Measurements from ENCODE around the gene PRRT1B. TPM values are rescaled to one million over a fixed set of nuclear protein-coding genes. Genes with fewer than 3 reads are reported as not detected.

PRRT1B gene
- total RNA-seq, 1 donor from 2014 or later: not detected

- Histone ChIP-seq H3K36me3 (ENCODE audit: control insufficient read depth in 3 of 3, insufficient read depth in 3 of 3, low read length in 3 of 3) (peaks cover 54 to 56% (median 55%) of the 10 kb centered on the region in 3 donors), H3K27me3 (ENCODE audit: control insufficient read depth in 3 of 3, insufficient read depth in 3 of 3, low read length in 3 of 3) (no peaks in the 10 kb centered on the region), H3K27ac (ENCODE audit: low read depth, low read length) (no peak overlapping the region), H3K9me3 (ENCODE audit: control insufficient read depth in 3 of 3, low read length in 3 of 3) (no peaks in the 10 kb centered on the region), H3K9ac (ENCODE audit: low read depth in 1 of 3, low read length in 3 of 3) (no peak overlapping the region), H3K4me3 (ENCODE audit: low read length in 3 of 3) (no peak overlapping the region), H3K4me1 (ENCODE audit: control insufficient read depth in 3 of 3, insufficient read depth in 3 of 3, low read length in 3 of 3) (peaks cover 14 to 22% (median 21%) of the 10 kb centered on the region in 3 donors)
Measured at GRCh38 chr9:131603711-131604439, 58.6 kb downstream of the PRRT1B start.

DNA sequence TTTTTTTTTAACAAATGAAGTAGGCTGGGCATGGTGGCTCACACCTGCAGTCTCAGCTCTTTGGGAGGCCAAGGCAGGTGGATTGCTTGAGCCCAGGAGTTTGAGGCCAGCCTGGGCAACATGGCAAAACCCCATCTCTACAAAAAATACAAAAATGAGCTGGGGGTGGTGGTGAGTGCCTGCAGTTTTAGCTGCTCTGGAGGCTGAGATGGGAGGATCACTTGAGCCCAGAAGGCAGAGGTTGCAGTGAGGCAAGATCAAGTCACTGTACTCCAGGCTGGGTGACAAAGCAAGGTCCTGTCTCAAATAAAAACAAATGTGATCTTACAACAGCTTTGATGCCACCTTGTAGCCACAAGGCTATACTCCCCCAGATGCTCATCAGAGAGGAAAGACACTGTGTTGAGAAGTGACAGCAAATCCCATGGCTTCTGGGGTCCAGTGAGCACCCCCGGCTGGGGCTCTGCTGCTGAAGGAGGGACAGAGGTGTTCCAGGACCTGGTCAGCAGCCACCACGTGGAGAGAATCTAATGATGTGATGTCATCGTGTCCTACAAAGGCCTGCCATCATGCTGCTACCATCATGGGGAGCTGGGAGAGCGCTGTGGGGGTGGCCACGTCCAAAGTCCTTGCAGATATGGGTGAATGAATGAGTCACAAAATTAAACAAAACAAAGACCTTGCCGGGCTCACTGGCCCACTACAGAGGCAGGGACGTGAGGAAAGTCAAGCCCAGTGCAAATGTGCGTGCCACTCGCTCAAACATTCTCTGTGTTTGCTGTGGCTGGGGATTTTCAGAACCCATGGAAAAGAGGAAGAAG, 60.7 kb downstream of the PRRT1B start:
- H3K4me1 ChIP-seq (ENCODE audit: control insufficient read depth in 3 of 3, insufficient read depth in 3 of 3, low read length in 3 of 3): peaks cover 35 to 43% (median 41%) of the 10 kb centered on the region in 3 donors
- peak overlapping the region in 1 of 3 donors; percentile 25 for H3K9ac ChIP-seq (ENCODE audit: low read depth in 1 of 3, low read length in 3 of 3)
- H3K4me3 ChIP-seq (ENCODE audit: low read length in 3 of 3): no peak overlapping the region
- no peak overlapping the region for H3K27ac ChIP-seq (ENCODE audit: low read depth, low read length)
- no peaks in the 10 kb centered on the region for H3K9me3 ChIP-seq (ENCODE audit: control insufficient read depth in 3 of 3, low read length in 3 of 3)
- H3K36me3 ChIP-seq (ENCODE audit: control insufficient read depth in 3 of 3, insufficient read depth in 3 of 3, low read length in 3 of 3): peaks cover 44 to 48% (median 47%) of the 10 kb centered on the region in 3 donors
- no peaks in the 10 kb centered on the region for H3K27me3 ChIP-seq (ENCODE audit: control insufficient read depth in 3 of 3, insufficient read depth in 3 of 3, low read length in 3 of 3)

GRCh38 chr9:131606896-131607567, 61.7 kb downstream of the PRRT1B start:
- Histone ChIP-seq H3K27me3 (ENCODE audit: control insufficient read depth in 3 of 3, insufficient read depth in 3 of 3, low read length in 3 of 3) (no peaks in the 10 kb centered on the region), H3K9me3 (ENCODE audit: control insufficient read depth in 3 of 3, low read length in 3 of 3) (no peaks in the 10 kb centered on the region), H3K4me1 (ENCODE audit: control insufficient read depth in 3 of 3, insufficient read depth in 3 of 3, low read length in 3 of 3) (peaks cover 36 to 54% (median 42%) of the 10 kb centered on the region in 3 donors), H3K4me3 (ENCODE audit: low read length in 3 of 3) (no peak overlapping the region), H3K9ac (ENCODE audit: low read depth in 1 of 3, low read length in 3 of 3) (no peak overlapping the region), H3K36me3 (ENCODE audit: control insufficient read depth in 3 of 3, insufficient read depth in 3 of 3, low read length in 3 of 3) (peaks cover 34 to 43% (median 38%) of the 10 kb centered on the region in 3 donors), H3K27ac (ENCODE audit: low read depth, low read length) (no peak overlapping the region)

DNA sequence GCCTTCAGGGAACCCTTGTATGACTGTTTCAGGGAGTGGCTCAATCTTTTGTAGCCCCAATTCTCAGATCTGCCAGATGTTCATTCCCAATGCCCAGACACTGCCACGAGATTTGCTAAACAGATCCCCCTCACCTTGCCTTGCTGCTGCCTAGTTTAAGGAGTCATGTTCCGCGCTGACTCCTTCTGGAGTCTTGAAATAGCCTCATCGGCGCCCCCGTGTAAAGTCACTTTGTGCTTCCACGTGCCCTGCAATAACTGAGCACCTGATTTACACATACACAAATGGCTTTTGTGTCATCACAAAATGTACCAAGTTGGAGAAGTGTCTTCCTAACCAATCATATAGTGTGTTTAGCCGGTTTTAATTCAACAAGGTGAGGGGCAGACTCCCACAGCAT, 62.3 kb downstream of the PRRT1B start:
- Histone ChIP-seq H3K9me3 (ENCODE audit: control insufficient read depth in 3 of 3, low read length in 3 of 3) (no peaks in the 10 kb centered on the region), H3K4me1 (ENCODE audit: control insufficient read depth in 3 of 3, insufficient read depth in 3 of 3, low read length in 3 of 3) (peaks cover 36 to 59% (median 46%) of the 10 kb centered on the region in 3 donors), H3K4me3 (ENCODE audit: low read length in 3 of 3) (peak overlapping the region in 2 of 3 donors; percentile 51 to 63), H3K27ac (ENCODE audit: low read depth, low read length) (peak overlapping the region; percentile 91), H3K27me3 (ENCODE audit: control insufficient read depth in 3 of 3, insufficient read depth in 3 of 3, low read length in 3 of 3) (no peaks in the 10 kb centered on the region), H3K9ac (ENCODE audit: low read depth in 1 of 3, low read length in 3 of 3) (peak overlapping the region; percentile 71 to 87 (median 75)), H3K36me3 (ENCODE audit: control insufficient read depth in 3 of 3, insufficient read depth in 3 of 3, low read length in 3 of 3) (peaks cover 36 to 42% (median 36%) of the 10 kb centered on the region in 3 donors)

DNA sequence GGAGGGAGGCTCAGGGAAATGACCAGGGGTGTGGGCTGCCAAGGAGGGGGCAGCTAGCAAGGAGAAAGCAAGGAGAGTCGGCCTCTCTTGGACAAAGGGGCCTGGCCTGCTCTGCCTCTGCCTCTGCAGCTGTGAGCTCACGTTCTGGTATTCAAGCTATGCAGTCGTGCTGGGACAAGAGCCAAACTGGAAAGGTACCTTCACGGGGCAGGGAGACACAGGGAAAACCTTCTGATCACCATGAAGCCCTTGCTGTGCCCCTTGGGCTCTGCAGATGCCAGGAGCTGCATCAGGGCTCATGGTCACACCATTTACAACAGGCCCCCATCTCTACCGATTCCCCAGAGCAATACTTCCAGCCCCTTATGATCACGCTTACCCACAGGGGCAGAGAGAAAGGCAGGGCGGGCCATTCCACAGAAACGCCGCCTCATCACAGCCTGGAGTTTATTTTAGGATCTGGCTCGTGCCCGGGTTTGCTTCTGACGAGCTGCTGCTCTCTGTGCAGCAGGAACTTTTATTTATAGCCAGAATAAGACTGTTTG, 63.2 kb downstream of the PRRT1B start:
- Histone ChIP-seq H3K9ac (ENCODE audit: low read depth in 1 of 3, low read length in 3 of 3) (peak overlapping the region; percentile 71 to 87 (median 75)), H3K27me3 (ENCODE audit: control insufficient read depth in 3 of 3, insufficient read depth in 3 of 3, low read length in 3 of 3) (no peaks in the 10 kb centered on the region), H3K27ac (ENCODE audit: low read depth, low read length) (peak overlapping the region; percentile 91), H3K4me1 (ENCODE audit: control insufficient read depth in 3 of 3, insufficient read depth in 3 of 3, low read length in 3 of 3) (peaks cover 36 to 68% (median 51%) of the 10 kb centered on the region in 3 donors), H3K4me3 (ENCODE audit: low read length in 3 of 3) (peak overlapping the region; percentile 60 to 66 (median 63)), H3K36me3 (ENCODE audit: control insufficient read depth in 3 of 3, insufficient read depth in 3 of 3, low read length in 3 of 3) (peaks cover 34 to 40% (median 37%) of the 10 kb centered on the region in 3 donors), H3K9me3 (ENCODE audit: control insufficient read depth in 3 of 3, low read length in 3 of 3) (no peaks in the 10 kb centered on the region)

Other genes with a start within 250 kb of the PRRT1B start
- 68.4 TPM for gene PRRC2B, start 151.4 kb upstream of the PRRT1B start, total RNA-seq
- gene POMT1, start 42.6 kb upstream of the PRRT1B start, total RNA-seq: 18.8 TPM
- gene UCK1, start 14.3 kb upstream of the PRRT1B start, total RNA-seq: 9.4 TPM
- 19.8 TPM for gene RAPGEF1, start 194.6 kb downstream of the PRRT1B start, total RNA-seq

Data from skeletal muscle tissue (tissue), 4 donors.